Psoas muscle (tissue), 8 donors: ENCODE data around the gene COQ6. TPM values are rescaled to one million over a fixed set of nuclear protein-coding genes. Genes with fewer than 3 reads are reported as not detected.

Experiments
- ATAC-seq, 4 donors: fragments of 200-7000 bp; cut with Tn5 transposase; one replicate each; pipeline ENCODE4 v1.9.1; 2020; ENCODE audit warnings: moderate library complexity in 3 of 4, mild to moderate bottlenecking in 2 of 4
- DNase-seq, 2 donors: peaks; one replicate each; pipeline ENCODE4 v3.0.0-alpha.2; 2020
- H3K27ac ChIP-seq: fragments of 200-600 bp; one replicate; pipeline ENCODE4 v1.8.0; 2022
- H3K27me3 ChIP-seq, 3 donors: fragments of 200-600 bp in 1 of 3; one replicate each; pipeline versions ENCODE4 v1.6.1 to v1.8.0; 2013 to 2022; ENCODE audit warnings: low read length in 2 of 3, mild to moderate bottlenecking in 2 of 3, moderate library complexity in 1 of 3; ENCODE audit not compliant: insufficient read depth in 3 of 3
- H3K36me3 ChIP-seq, 2 donors: fragments of 200-600 bp in 1 of 2; one replicate each; pipeline versions ENCODE4 v1.6.1 to v1.8.0; 2013 to 2022; ENCODE audit warnings: low read depth in 1 of 2, mild to moderate bottlenecking in 1 of 2, moderate library complexity in 1 of 2; ENCODE audit not compliant: insufficient read depth in 1 of 2
- H3K4me1 ChIP-seq: fragments of 200-600 bp; one replicate; pipeline ENCODE4 v1.8.0; 2022
- H3K4me3 ChIP-seq: fragments of 200-600 bp; one replicate; pipeline ENCODE4 v1.8.0; 2022; ENCODE audit warnings: mild to moderate bottlenecking
- H3K9me3 ChIP-seq: fragments of 200-600 bp; one replicate; pipeline ENCODE4 v1.8.0; 2022
- CTCF ChIP-seq: fragments of 200-600 bp; IDR thresholded peaks from one replicate; pipeline ENCODE4 v1.8.0; 2022; ENCODE audit warnings: antibody characterized with exemption
- WGBS, 3 donors: extraction: QIAGEN DNeasy Blood & Tissue Kit; methylation state at CpG; one replicate each; pipeline versions ENCODE4 v1.1.6 to v1.1.7; 2013; 5-methylcytosine and 5-hydroxymethylcytosine counted together
- intact Hi-C, 2 donors: fragments of 100-400 bp; cut with DNase I; formaldehyde crosslinking; loops; one replicate each; pipeline versions ENCODE4 v1.11.0 to v1.14.2; 2022
- polyA plus RNA-seq, 3 donors: library from polyadenylated mRNA; stranded (reverse); fragments of 200-250 nt; gene quantifications; one replicate each; pipeline ENCODE4 v1.2.3, GENCODE V29; 2013
- total RNA-seq, 4 donors: library from RNA; stranded (reverse); fragmentation: NEBNext Ultra II Directional in 2 of 4; extraction: Animal tissue kit (Norgen Biotek cat#: 25700) in 2 of 4; gene quantifications; one replicate each; pipeline versions ENCODE4 v1.2.1 to v1.2.4, GENCODE V29; 2021 to 2023
- donor health status: healthy with polysubstance abuse.
- donor health status: DM: no; HTN: no; CAD: no; lungs with moderate emphysema.
- donor health status: Bipolar disorder and iron deficiency.
- donor health status: healthy.
- donor health status: DM: yes; HTN: yes; CAD: no.
- donor health status: DM: no; HTN: no; CAD: no.
- donor health status: DM: no; HTN: no; CAD: no.
- donor health status: DM: yes; HTN: yes; CAD: no.

The COQ6 gene
- total and polyA plus RNA-seq, 7 donors = 25.7 to 44.9 (median 33.7) TPM

GRCh38 chr14:73945159-73945670, 4.9 kb upstream of the COQ6 start:
- no peak overlapping the region for H3K27ac ChIP-seq
- intact Hi-C loops = loop anchor here (5.0 kb wide), 2 partner anchors 48 to 542 kb away; no protein-coding TSS in a partner anchor
- WGBS, 3 donors = 45 to 62% (median 51%) methylated on average over 4 of the region's 4 CpGs
- H3K4me3 ChIP-seq = no peak overlapping the region
- DNase-seq = no peak
- H3K27me3 ChIP-seq = no peaks in the 10 kb centered on the region
- ATAC-seq = no peak
- no peak for TF ChIP-seq CTCF
- no peaks in the 10 kb centered on the region for H3K4me1 ChIP-seq
- no peaks in the 10 kb centered on the region for H3K9me3 ChIP-seq
- peaks cover 2 to 57% of the 10 kb centered on the region in 2 donors for H3K36me3 ChIP-seq

DNA sequence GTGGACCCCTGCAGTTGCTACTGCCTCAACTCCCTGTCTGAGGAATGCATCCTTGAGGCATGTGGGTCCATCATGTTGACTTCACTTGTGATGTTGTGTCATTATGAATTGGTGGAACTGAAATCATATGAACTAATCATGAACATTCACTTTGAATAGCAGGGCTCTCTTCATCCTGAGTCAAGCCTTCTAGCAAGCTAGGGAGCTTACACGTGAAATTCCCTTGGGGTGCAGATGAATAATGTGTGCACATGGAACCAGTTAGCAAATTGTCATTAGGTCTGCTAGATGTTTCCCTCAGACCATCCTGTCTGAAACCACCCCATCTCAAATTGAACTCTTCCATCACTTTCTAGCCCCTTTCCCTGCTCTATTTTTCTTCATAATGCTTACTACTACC, 3.6 kb downstream of the COQ6 start:
- ATAC-seq (no peak), DNase-seq (no peak)
- intact Hi-C loops = no loop called here
- no peak overlapping the region for H3K27ac ChIP-seq
- peaks cover 6 to 64% of the 10 kb centered on the region in 2 donors for H3K36me3 ChIP-seq
- 57 to 61% (median 57%) methylated on average over 1 of the region's 1 CpG for WGBS, 3 donors
- no peaks in the 10 kb centered on the region for H3K9me3 ChIP-seq
- no peak for TF ChIP-seq CTCF
- peaks cover 16% of the 10 kb centered on the region for H3K4me1 ChIP-seq
- no peak overlapping the region for H3K4me3 ChIP-seq
- H3K27me3 ChIP-seq = no peaks in the 10 kb centered on the region

DNA sequence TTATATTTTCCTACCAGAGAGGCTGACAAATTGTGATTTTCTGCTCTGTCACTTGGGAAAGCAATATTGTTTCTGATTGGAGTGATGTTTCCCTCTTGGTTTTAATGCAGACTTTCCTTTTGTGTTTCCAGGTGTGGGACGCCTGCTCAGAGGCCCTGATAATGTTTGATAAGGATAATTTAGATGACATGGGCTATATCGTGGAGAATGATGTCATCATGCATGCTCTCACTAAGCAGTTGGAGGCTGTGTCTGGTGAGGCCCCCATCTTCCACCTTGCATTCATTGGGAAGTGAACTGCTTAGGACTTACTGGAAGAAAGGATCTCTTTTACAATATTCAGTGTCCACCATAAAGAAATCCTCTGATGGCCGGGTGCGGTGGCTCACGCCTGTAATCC, 5.6 kb downstream of the COQ6 start:
- intact Hi-C loops = no loop called here
- no peak for TF ChIP-seq CTCF
- H3K27ac ChIP-seq = no peak overlapping the region
- H3K4me3 ChIP-seq = no peak overlapping the region
- peaks cover 28% of the 10 kb centered on the region for H3K4me1 ChIP-seq
- WGBS, 3 donors = 80 to 87% (median 83%) methylated on average over 5 of the region's 5 CpGs
- no peaks in the 10 kb centered on the region for H3K9me3 ChIP-seq
- no peak for DNase-seq
- ATAC-seq = no peak
- no peaks in the 10 kb centered on the region for H3K27me3 ChIP-seq
- H3K36me3 ChIP-seq = peaks cover 15 to 83% of the 10 kb centered on the region in 2 donors

DNA sequence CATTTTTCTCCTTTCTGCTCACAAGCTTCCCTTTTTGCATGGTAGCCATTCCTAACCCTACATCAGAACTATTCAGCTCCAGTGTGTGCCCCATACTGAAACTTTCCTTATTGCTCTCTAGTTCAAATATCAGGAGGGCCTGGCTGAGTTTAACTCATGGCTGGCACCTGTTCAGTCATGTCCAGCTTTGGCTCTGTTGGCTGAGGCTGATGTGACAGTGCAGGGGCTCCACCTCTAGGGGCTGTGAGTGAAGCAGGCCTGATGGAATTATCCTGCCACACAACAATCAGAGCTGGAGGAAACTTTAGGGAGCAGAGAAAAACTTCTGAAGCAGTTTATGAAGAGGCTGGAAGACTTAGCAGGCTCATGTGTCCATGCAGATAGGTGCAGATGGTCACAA, 8.5 kb downstream of the COQ6 start:
- ATAC-seq (peak; percentile 70 to 84 (median 80)), DNase-seq (no peak)
- intact Hi-C loops = no loop called here
- Histone ChIP-seq H3K4me3 (no peak overlapping the region), H3K27me3 (no peaks in the 10 kb centered on the region), H3K4me1 (peaks cover 22% of the 10 kb centered on the region), H3K27ac (peak overlapping the region; percentile 65), H3K9me3 (no peaks in the 10 kb centered on the region), H3K36me3 (peaks cover 18 to 99% of the 10 kb centered on the region in 2 donors)
- TF ChIP-seq CTCF = no peak

DNA sequence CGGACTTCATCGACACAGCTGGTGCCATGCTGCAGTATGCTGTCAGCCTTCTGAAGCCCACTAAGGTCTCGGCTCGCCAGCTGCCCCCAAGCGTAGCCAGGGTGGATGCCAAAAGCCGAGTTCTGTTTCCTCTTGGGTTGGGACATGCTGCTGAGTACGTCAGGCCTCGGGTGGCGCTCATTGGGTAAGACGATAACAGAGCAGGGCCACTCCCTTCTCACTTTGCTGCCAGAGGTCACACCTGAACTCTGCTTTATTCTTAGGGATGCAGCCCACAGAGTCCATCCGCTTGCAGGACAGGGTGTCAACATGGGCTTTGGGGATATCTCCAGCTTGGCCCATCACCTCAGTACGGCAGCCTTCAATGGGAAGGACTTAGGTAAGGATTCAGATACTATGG, 11.1 kb downstream of the COQ6 start:
- Histone ChIP-seq H3K27me3 (no peaks in the 10 kb centered on the region), H3K27ac (no peak overlapping the region), H3K4me3 (no peak overlapping the region), H3K4me1 (peaks cover 22% of the 10 kb centered on the region), H3K36me3 (peaks cover 25 to 96% of the 10 kb centered on the region in 2 donors), H3K9me3 (no peaks in the 10 kb centered on the region)
- TF ChIP-seq CTCF = no peak
- 74 to 82% (median 79%) methylated on average over 12 of the region's 12 CpGs for whole genome bisulfite sequencing, 3 donors
- ATAC-seq (no peak), DNase-seq (no peak)
- intact Hi-C loops = no loop called here
